NCI-H748 (cell line): ENCODE data around the gene TMEM267.
A peak's percentile ranks its signal among the peaks of the same experiment; 100 is the strongest.
"Not testable (repeated sequence)": the region's sequence is repeated elsewhere in the genome, so short reads cannot be mapped to it uniquely, and the experiment has no call there.

Experiments used
- DNase-seq: peaks from one replicate; lab custom pipeline; 2025; ENCODE audit not compliant: unreplicated experiment; lab: John Stamatoyannopoulos, UW

The TMEM267 gene

GRCh38 chr5:43461066-43461465, 22.6 kb downstream of the TMEM267 start:
- DNase-seq = no peak

DNA sequence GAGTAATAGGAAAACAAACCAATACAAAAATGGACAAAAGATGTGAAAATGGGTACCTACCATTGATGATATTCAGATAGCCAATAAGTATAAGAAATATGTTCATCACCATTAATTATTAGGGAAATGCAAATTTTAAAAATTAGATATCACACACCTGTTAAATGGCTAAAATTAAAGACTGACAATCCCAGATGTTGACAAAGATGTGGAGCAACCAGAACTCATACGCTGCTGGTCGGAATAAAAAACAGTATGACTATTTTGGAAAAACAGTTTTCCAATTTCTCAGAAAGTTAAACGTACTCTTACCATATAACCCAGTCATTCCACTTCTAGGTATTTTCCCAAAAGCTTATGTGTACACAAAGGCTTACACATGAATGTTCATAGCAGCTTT, 27.1 kb downstream of the TMEM267 start:
- DNase-seq = no peak

- DNase-seq = not testable (repeated sequence)
Observed at GRCh38 chr5:43441575-43441974, 42.1 kb downstream of the TMEM267 start.

- DNase-seq = no peak
Observed at GRCh38 chr5:43437062-43437660, 46.5 kb downstream of the TMEM267 start.

GRCh38 chr5:43433382-43433781, 50.3 kb downstream of the TMEM267 start:
- no peak for DNase-seq

DNA sequence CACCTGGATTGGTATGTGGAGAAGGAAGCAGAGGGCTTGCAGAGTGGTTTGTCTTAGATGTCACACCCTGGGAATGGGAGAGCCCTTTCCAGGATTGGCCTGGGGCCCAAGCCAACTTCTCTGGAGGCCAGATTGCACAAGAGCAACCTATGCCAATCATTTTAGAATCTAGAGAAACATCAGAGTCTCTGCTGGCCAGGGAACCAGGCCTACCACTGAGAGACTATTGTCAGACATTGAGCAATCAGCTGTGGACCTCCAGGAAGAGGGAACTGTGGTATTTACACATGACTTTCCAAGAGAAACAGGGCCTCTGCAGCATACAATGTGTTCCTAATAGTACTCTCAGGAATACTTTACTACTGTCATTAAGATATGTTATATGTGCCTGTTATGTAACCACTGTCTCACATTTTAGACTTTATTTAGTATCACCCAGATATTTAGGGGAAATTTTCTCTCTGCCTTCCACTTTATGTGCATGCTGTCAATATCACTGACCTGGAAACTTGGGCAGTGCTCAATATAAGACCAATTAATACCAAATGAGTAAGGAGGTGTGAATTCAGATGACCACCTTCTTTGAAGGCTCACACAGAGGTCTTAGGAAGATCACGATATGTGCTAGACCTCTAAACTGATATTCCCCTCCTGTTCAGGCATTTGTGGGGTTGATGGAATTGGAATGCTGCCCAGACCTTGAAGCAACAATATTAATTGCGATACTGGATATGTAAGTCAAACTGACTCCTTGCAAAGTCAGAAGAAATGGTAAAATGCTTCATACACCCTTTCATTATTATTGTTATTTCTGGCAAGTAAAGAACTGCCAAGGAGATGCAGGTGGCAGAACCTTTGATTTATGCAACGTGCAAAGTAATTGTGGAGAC, 50.9 kb downstream of the TMEM267 start:
- no peak for DNase-seq

- no peak for DNase-seq
Observed at GRCh38 chr5:43429706-43430105, 54.0 kb downstream of the TMEM267 start.

DNA sequence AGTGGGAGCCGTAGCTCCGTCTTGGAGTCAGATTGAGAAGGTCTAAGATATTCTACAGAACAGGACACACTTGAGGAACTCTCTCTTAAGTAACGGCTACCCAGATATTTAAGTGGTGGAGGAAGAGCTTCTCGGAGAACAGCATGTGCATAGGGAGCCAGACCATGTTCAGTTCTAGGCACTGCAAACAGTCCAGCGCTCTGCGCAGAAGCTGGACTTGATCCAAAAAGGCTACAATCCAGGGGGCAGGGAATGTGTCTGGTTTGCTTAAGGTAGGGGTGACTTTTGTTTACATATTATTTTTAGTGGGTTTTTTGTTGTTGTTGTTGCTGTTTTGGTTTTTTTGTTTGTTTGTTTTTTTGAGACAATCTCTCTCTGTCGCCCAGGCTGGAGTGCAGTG, 54.6 kb downstream of the TMEM267 start:
- DNase-seq = no peak

DNA sequence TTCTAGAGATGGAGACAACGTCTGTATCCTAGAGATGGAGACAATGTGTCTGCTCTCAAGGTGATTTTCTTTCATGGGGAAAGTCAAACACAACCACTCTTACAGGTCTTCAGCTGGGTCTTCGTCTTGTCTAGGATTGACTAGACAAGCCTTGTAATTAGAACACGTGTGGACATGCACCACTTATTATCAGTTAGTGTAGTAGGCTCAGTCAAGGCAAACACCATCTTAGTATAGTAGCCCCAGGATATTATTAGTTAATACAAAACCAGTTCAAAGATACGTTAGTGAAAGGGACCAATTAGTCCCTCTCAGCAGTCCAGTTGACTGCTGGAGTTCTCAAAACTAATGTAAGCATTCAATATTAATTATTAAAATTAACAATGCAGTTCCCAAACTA, 56.4 kb downstream of the TMEM267 start:
- no peak for DNase-seq

DNA sequence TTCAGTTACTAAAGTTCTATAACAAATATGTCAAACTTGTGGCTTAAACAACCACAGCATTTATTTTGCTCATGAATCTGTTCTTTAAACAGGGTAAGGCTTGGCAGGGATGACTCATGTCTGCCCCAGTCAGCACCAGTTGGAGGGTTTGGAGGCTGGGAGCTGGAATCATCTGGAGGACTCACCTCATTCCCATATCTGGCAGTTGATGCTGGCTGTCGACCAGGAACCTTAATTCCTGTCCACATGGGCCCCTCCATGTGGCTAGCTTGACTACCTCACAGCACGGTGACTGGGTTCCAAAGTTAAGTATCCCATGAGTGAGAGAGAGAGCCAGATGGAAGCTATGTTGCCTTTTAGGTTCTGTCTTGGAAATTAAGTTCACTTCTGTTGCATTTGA, 57.7 kb downstream of the TMEM267 start:
- DNase-seq = no peak

DNA sequence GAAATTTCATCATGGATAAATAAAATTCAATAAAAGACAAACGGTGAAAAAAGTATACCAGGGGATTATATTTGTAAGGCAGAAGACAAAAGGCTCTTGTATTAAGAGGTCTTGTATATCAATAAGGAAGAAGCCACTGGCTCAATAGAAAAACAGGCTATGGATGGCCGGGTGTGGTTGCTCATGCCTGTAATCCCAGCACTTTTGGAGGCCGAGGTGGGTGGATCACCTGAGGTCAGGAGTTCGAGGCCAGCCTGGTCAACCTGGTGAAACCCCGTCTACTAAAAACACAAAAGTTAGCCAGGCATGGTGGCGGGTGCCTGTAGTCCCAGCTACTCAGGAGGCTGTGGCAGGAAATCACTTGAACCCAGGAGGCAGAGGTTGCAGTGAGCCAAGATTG, 60.6 kb downstream of the TMEM267 start:
- DNase-seq = not testable (repeated sequence)

GRCh38 chr5:43422143-43422542, 61.5 kb downstream of the TMEM267 start:
- DNase-seq = peak; percentile 58

- no peak for DNase-seq
Observed at GRCh38 chr5:43421450-43422133, 62.1 kb downstream of the TMEM267 start.

- DNase-seq = no peak
Observed at GRCh38 chr5:43420241-43420640, 63.4 kb downstream of the TMEM267 start.

GRCh38 chr5:43418561-43418960, 65.1 kb downstream of the TMEM267 start:
- DNase-seq = no peak

DNA sequence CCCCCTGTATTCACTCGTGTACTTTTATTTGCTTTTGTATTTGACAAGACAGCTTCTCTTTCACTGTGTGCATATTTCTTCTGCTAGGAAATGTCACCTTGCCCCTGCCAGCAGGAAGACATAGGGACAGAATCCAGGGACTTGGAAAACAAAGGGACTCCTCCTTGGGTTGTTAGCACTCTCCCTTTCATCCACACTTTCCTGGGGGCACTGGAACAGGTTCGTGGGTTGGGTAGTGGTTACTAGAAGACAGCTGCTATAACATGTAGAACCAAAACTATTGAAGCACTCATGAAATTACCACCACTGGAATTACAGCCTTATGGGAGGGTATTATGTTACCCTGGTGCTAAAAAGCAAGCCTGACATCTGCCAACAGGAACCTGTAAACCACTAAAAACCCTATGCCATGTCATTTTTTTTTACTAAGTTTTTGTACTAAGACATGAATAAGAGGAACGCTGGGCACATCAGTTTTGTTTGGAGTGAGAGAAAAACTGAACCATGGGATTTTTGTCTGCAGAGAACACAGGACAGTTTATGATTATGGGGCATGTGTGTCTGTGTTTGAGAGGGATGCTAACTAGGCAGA, 66.8 kb downstream of the TMEM267 start:
- peak; percentile 64 for DNase-seq

GRCh38 chr5:43415935-43416802, 67.5 kb downstream of the TMEM267 start:
- peak; percentile 81 for DNase-seq

GRCh38 chr5:43413966-43414365, 69.7 kb downstream of the TMEM267 start:
- no peak for DNase-seq

GRCh38 chr5:43412644-43413043, 71.0 kb downstream of the TMEM267 start:
- peak; percentile 86 for DNase-seq

DNA sequence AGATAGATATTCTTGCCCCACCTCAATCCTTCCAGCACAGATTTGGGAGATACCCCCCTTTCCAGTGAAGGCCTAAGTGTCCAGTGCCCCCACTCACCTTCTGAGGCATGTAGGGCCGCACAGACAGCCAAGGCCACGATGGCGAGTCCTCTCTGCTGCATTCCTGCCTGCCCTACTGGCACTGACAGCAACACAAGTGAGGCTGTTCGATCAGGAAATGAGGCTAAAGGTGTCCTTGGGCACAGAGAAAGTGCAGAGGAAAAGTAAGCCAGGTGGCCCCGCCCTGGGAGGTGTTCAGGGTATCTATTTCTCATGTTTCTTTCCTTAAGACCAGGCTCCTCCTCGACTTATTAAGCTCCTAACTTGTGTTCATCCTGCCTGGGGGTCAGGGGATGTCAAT, 71.5 kb downstream of the TMEM267 start, which contains the start of gene CCL28:
Gene CCL28 (minus strand): TSS at position 236 of the 400 bp plus-strand sequence. CDS start 75 bp downstream, at position 161.
- DNase-seq = no peak
